Sigmoid colon (tissue), 4 donors: ENCODE data around the gene RAI2.

Source experiments
- POLR2A ChIP-seq, 2 donors: fragments of 450-650 bp; IDR thresholded peaks; one replicate each; pipeline ENCODE4 v1.6.1; 2016; ENCODE audit warnings: antibody characterized with exemption in 2 of 2, mild to moderate bottlenecking in 2 of 2, moderate library complexity in 2 of 2
- POLR2AphosphoS5 ChIP-seq, 4 donors: sonication (generic); formaldehyde crosslinking; IDR thresholded peaks; one replicate each; pipeline ENCODE4 v1.6.1; 2017; ENCODE audit warnings: antibody characterized with exemption in 4 of 4
- TF ChIP-seq, protein P1 (sequence below), 4 experiments: fragments of 450-650 bp in 3 of 4; fragments of 200-600 bp in 1 of 4; IDR thresholded peaks; one replicate each; pipeline ENCODE4 v1.5.1; 2016 to 2019; ENCODE audit warnings: antibody characterized with exemption in 4 of 4, mild to moderate bottlenecking in 3 of 4, moderate library complexity in 2 of 4

DNA sequence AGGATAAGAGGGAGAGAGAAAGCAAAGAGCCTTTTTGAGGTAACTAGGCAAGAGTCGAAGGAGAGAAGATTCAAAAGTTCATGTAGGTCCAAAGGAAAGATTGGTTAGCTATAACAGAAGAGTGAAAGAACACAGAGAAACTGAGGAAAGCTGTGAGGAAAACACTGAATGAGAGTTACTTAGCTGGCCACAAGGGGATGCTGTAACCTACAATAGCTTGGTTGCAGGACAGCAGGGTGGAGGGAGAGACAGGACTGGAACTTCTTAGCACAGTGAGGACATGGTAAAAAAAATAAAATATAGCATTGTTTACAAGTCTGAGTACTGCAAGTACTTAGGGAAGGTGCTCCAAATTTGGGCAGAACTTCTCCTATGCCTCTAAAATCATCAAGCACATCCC lies 48.3 kb downstream of the RAI2 start:
- TF ChIP-seq, protein P1, sequence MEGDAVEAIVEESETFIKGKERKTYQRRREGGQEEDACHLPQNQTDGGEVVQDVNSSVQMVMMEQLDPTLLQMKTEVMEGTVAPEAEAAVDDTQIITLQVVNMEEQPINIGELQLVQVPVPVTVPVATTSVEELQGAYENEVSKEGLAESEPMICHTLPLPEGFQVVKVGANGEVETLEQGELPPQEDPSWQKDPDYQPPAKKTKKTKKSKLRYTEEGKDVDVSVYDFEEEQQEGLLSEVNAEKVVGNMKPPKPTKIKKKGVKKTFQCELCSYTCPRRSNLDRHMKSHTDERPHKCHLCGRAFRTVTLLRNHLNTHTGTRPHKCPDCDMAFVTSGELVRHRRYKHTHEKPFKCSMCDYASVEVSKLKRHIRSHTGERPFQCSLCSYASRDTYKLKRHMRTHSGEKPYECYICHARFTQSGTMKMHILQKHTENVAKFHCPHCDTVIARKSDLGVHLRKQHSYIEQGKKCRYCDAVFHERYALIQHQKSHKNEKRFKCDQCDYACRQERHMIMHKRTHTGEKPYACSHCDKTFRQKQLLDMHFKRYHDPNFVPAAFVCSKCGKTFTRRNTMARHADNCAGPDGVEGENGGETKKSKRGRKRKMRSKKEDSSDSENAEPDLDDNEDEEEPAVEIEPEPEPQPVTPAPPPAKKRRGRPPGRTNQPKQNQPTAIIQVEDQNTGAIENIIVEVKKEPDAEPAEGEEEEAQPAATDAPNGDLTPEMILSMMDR (IDR thresholded peaks at IDR 0.05) = peak; percentile 38 to 80 (median 59)
- no peak for TF ChIP-seq POLR2AphosphoS5 (IDR thresholded peaks at IDR 0.05)
- no peak for TF ChIP-seq POLR2A (IDR thresholded peaks at IDR 0.05)
